K562 (cell line): ENCODE measurements around the gene PPARD. TPM values are rescaled to one million over a fixed set of nuclear protein-coding genes. Genes with fewer than 3 reads are reported as not detected.

Experiments
- C11orf30 ChIP-seq: fragments of 450-650 bp; IDR thresholded peaks from 2 replicates; pipeline ENCODE4 v1.6.1; 2016; ENCODE audit warnings: low read depth, mild to moderate bottlenecking
- CBX2 ChIP-seq: fragments of 200-600 bp; sonication (generic); IDR thresholded peaks from one replicate; pipeline ENCODE4 v1.6.1; 2012; ENCODE audit warnings: mild to moderate bottlenecking, low read length, inconsistent platforms; ENCODE audit not compliant: insufficient read depth, poor library complexity, severe bottlenecking
- E2F1 ChIP-seq: sonication (generic); formaldehyde crosslinking; IDR thresholded peaks from 2 replicates; pipeline ENCODE4 v1.8.1; 2023; ENCODE audit warnings: mild to moderate bottlenecking, missing genetic modification reagents, moderate library complexity
- LEF1 ChIP-seq: fragments of 450-650 bp; IDR thresholded peaks from 2 replicates; pipeline ENCODE4 v1.6.1; 2016; ENCODE audit warnings: mild to moderate bottlenecking
- MAX ChIP-seq: sonication (generic); formaldehyde crosslinking; IDR thresholded peaks from 2 replicates; pipeline ENCODE4 v1.9.0; 2022; ENCODE audit warnings: mild to moderate bottlenecking, missing genetic modification reagents
- MTA1 ChIP-seq: fragments of 450-650 bp; IDR thresholded peaks from 2 replicates; pipeline ENCODE4 v1.6.1; 2017; ENCODE audit warnings: borderline replicate concordance
- NCOA2 ChIP-seq, 2 experiments: fragments of 450-650 bp; IDR thresholded peaks; 2 replicates each; pipeline ENCODE4 v1.6.1; 2018; ENCODE audit warnings: mild to moderate bottlenecking in 2 of 2, moderate library complexity in 1 of 2; ENCODE audit not compliant: partially characterized antibody in 2 of 2
- SP2 ChIP-seq: IDR thresholded peaks from 2 replicates; pipeline ENCODE4 v1.6.1; 2011; ENCODE audit warnings: mild to moderate bottlenecking, low read depth, low read length, moderate library complexity; ENCODE audit not compliant: poor library complexity, severe bottlenecking; ENCODE audit errors: extremely low read depth
- TAF1 ChIP-seq: IDR thresholded peaks from 2 replicates; pipeline ENCODE4 v1.6.1; 2011; ENCODE audit warnings: mild to moderate bottlenecking, low read length, moderate library complexity; ENCODE audit not compliant: insufficient read depth, control insufficient read depth, severe bottlenecking; ENCODE audit errors: extremely low read depth
- USF1 ChIP-seq: sonication (generic); formaldehyde crosslinking; IDR thresholded peaks from 2 replicates; pipeline ENCODE4 v1.9.0; 2022; ENCODE audit warnings: mild to moderate bottlenecking, missing genetic modification reagents
- XRCC4 ChIP-seq: IDR thresholded peaks from one replicate; pipeline ENCODE4 v1.6.1; 2011; ENCODE audit not compliant: insufficient read depth, insufficient read length; ENCODE audit errors: extremely low read depth
- ZBTB33 ChIP-seq: sonication (generic); formaldehyde crosslinking; IDR thresholded peaks from 2 replicates; pipeline ENCODE4 v1.8.1; 2023; ENCODE audit warnings: mild to moderate bottlenecking, missing genetic modification reagents
- ZBTB5 ChIP-seq: fragments of 450-650 bp; IDR thresholded peaks from 2 replicates; pipeline ENCODE4 v1.6.1; 2017; ENCODE audit warnings: antibody characterized with exemption
- ZKSCAN1 ChIP-seq: fragments of 150-350 bp; IDR thresholded peaks from 2 replicates; pipeline ENCODE4 v1.6.1; 2016; ENCODE audit warnings: low read depth, low read length
- ZNF24 ChIP-seq: fragments of 450-650 bp; IDR thresholded peaks from 2 replicates; pipeline ENCODE4 v1.6.1; 2016
- ZNF444 ChIP-seq: fragments of 250-450 bp; sonication (Bioruptor Pico); IDR thresholded peaks from 2 replicates; pipeline ENCODE4 v1.4.0; 2020; ENCODE audit warnings: mild to moderate bottlenecking, moderate library complexity
- ZNF592 ChIP-seq: fragments of 450-650 bp; IDR thresholded peaks from 2 replicates; pipeline ENCODE4 v1.6.1; 2017; ENCODE audit warnings: antibody characterized with exemption, mild to moderate bottlenecking
- polyA plus RNA-seq, 8 experiments: library from polyadenylated mRNA; depleted of rRNA in 4 of 8; stranded (reverse) in 5 of 8; unstranded in 3 of 8; fragments of >200 nt; fragmentation: Nextera tagmentation in 2 of 8; fragmentation: Illumina TruSeq in 1 of 8; extraction: Ambion mirVana in 2 of 8; extraction: Trizol in 1 of 8; gene quantifications; 2 replicates each; pipeline versions ENCODE4 v1.2.1 to v1.2.3, GENCODE V29; 2011 to 2014; ENCODE audit warnings: inconsistent platforms in 1 of 8, missing spikeins in 1 of 8
- total RNA-seq, 7 experiments: library from RNA; depleted of rRNA in 6 of 7; stranded (reverse); fragments of >200 nt in 6 of 7; fragmentation: Illumina TruSeq in 2 of 7; extraction: Trizol in 2 of 7; gene quantifications; 2 replicates each; pipeline versions ENCODE4 v1.2.1 to v1.2.3, GENCODE V29; 2011 to 2021; ENCODE audit warnings: low replicate concordance in 1 of 7

The PPARD gene
- total and polyA plus RNA-seq, 9 of the 15 experiments (the other 6 are each of a cell fraction or from before 2014, with no cell fraction given) = 0.14 to 13.2 (median 3.8) TPM

GRCh38 chr6:35363293-35363750, 21.0 kb downstream of the PPARD start (continued):
- TF ChIP-seq MAX (peak; percentile 64), C11orf30 (no peak), ZNF444 (CRISPR knock-in tag) (peak; percentile 45; the same call in 1 of the 2 replicates), USF1 (CRISPR knock-in tag) (peak; percentile 80), ZKSCAN1 (no peak), ZNF592 (peak; percentile 89), LEF1 (peak; percentile 75), ZBTB33 (CRISPR knock-in tag) (0 out of 2 replicates have a peak, but pooled peaks have one; percentile 11), SP2 (no peak), ZNF24 (no peak), CBX2 (no peak), MTA1 (peak; percentile 61; the same call in 1 of the 2 replicates), NCOA2 (IDR thresholded peaks at IDR 0.05; ENCODE audit: partially characterized antibody in 2 of 2) (no peak), XRCC4 (no peak), ZBTB5 (peak; percentile 90), TAF1 (peak; percentile 12), E2F1 (CRISPR knock-in tag) (no peak)
